ENCODE measurements around the gene ACKR3. TPM values are rescaled to one million over a fixed set of nuclear protein-coding genes. Genes with fewer than 3 reads are reported as not detected.

ACKR3 gene
- total RNA-seq, 2 experiments from 2014 or later = 0.46 to 2.1 TPM

GRCh38 chr2:236576953-236577352 lies 7.3 kb downstream of the ACKR3 start:
- Histone ChIP-seq H3K4me1 (ENCODE audit: insufficient read depth, low read length, poor library complexity, severe bottlenecking) (peaks cover 14% of the 10 kb centered on the region), H3K9me3 (ENCODE audit: low read length) (no peaks in the 10 kb centered on the region), H3K27ac (ENCODE audit: low read depth, low read length, poor library complexity, severe bottlenecking) (no peak overlapping the region), H3K4me3 (ENCODE audit: low read depth, low read length, poor library complexity, severe bottlenecking) (no peak overlapping the region), H3K4me2 (ENCODE audit: low read length) (no peak overlapping the region), H3K79me2 (ENCODE audit: insufficient read depth, low read depth, low read length) (no peaks in the 10 kb centered on the region), H3K9me2 (ENCODE audit: insufficient read depth, low read length) (no peaks in the 10 kb centered on the region), H2AFZ (ENCODE audit: low read length) (no peak overlapping the region), H4K20me1 (ENCODE audit: insufficient read depth, low read length) (no peaks in the 10 kb centered on the region), H3K36me3 (ENCODE audit: insufficient read depth, low read length) (peaks cover 4% of the 10 kb centered on the region; the same call in 1 of the 2 replicates)
- no peak for DNase-seq (ENCODE audit: low spot score)
- TF ChIP-seq CTCF (conservative IDR thresholded peaks at IDR 0.05; ENCODE audit: low read length) (no peak), EZH2phosphoT487 (IDR thresholded peaks at IDR 0.05; ENCODE audit: borderline replicate concordance, low read depth, low read length) (no peak)
- POLR2A ChIA-PET = no interaction called here
- CTCF ChIA-PET (ENCODE audit: unreplicated experiment) = no interaction called here
- intact Hi-C loops (cut with micrococcal nuclease; ENCODE audit: unreplicated experiment) = no loop called here
- no TSS peak for BruUV-seq (replicated peaks)

- ChIA-PET CTCF (ENCODE audit: unreplicated experiment) (no interaction called here), POLR2A (no interaction called here)
- no peak overlapping the region for H3K4me3 ChIP-seq (ENCODE audit: low read depth, low read length, poor library complexity, severe bottlenecking)
- H2AFZ ChIP-seq (ENCODE audit: low read length) = no peak overlapping the region
- H3K79me2 ChIP-seq (ENCODE audit: insufficient read depth, low read depth, low read length) = no peaks in the 10 kb centered on the region
- peaks cover 8% of the 10 kb centered on the region for H3K4me1 ChIP-seq (ENCODE audit: insufficient read depth, low read length, poor library complexity, severe bottlenecking)
- no peak overlapping the region for H3K27ac ChIP-seq (ENCODE audit: low read depth, low read length, poor library complexity, severe bottlenecking)
- DNase-seq (ENCODE audit: low spot score) = no peak
- TF ChIP-seq CTCF (conservative IDR thresholded peaks at IDR 0.05; ENCODE audit: low read length) (no peak), EZH2phosphoT487 (IDR thresholded peaks at IDR 0.05; ENCODE audit: borderline replicate concordance, low read depth, low read length) (no peak)
- H3K36me3 ChIP-seq (ENCODE audit: insufficient read depth, low read length) = peaks cover 4% of the 10 kb centered on the region; the same call in 1 of the 2 replicates
- no peaks in the 10 kb centered on the region for H3K9me3 ChIP-seq (ENCODE audit: low read length)
- H4K20me1 ChIP-seq (ENCODE audit: insufficient read depth, low read length) = no peaks in the 10 kb centered on the region
- H3K9me2 ChIP-seq (ENCODE audit: insufficient read depth, low read length) = no peaks in the 10 kb centered on the region
- no peak overlapping the region for H3K4me2 ChIP-seq (ENCODE audit: low read length)
- intact Hi-C loops (cut with micrococcal nuclease; ENCODE audit: unreplicated experiment) = no loop called here
- no TSS peak for BruUV-seq (replicated peaks)
These were observed 8.1 kb downstream of the ACKR3 start for GRCh38 chr2:236577481-236578410.

GRCh38 chr2:236578411-236578846 lies 8.8 kb downstream of the ACKR3 start:
- no peaks in the 10 kb centered on the region for H3K79me2 ChIP-seq (ENCODE audit: insufficient read depth, low read depth, low read length)
- H3K9me2 ChIP-seq (ENCODE audit: insufficient read depth, low read length) = no peaks in the 10 kb centered on the region
- CTCF ChIA-PET (ENCODE audit: unreplicated experiment) = no interaction called here
- no TSS peak for BruUV-seq (replicated peaks)
- POLR2A ChIA-PET = no interaction called here
- DNase-seq (ENCODE audit: low spot score) = no peak
- intact Hi-C loops (cut with micrococcal nuclease; ENCODE audit: unreplicated experiment) = no loop called here
- no peaks in the 10 kb centered on the region for H3K9me3 ChIP-seq (ENCODE audit: low read length)
- no peak overlapping the region for H3K4me3 ChIP-seq (ENCODE audit: low read depth, low read length, poor library complexity, severe bottlenecking)
- no peak for TF ChIP-seq EZH2phosphoT487 (IDR thresholded peaks at IDR 0.05; ENCODE audit: borderline replicate concordance, low read depth, low read length)
- no peak for TF ChIP-seq CTCF (conservative IDR thresholded peaks at IDR 0.05; ENCODE audit: low read length)
- H3K4me1 ChIP-seq (ENCODE audit: insufficient read depth, low read length, poor library complexity, severe bottlenecking) = peaks cover 8% of the 10 kb centered on the region
- no peaks in the 10 kb centered on the region for H4K20me1 ChIP-seq (ENCODE audit: insufficient read depth, low read length)
- H3K4me2 ChIP-seq (ENCODE audit: low read length) = no peak overlapping the region
- no peak overlapping the region for H2AFZ ChIP-seq (ENCODE audit: low read length)
- H3K36me3 ChIP-seq (ENCODE audit: insufficient read depth, low read length) = peaks cover 4% of the 10 kb centered on the region; the same call in 1 of the 2 replicates
- H3K27ac ChIP-seq (ENCODE audit: low read depth, low read length, poor library complexity, severe bottlenecking) = no peak overlapping the region
